SK-N-SH (cell line): Measurements from ENCODE around the gene GPR15. TPM values are rescaled to one million over a fixed set of nuclear protein-coding genes. Genes with fewer than 3 reads are reported as not detected.

Experiments
- CTCF ChIA-PET: fragments of 300-600, 350-600 bp; formaldehyde crosslinking; extraction: SDS; loops from one replicate; lab custom pipeline; 2021; lab: Yijun Ruan, JAX
- POLR2A ChIA-PET: fragments of 350-600 bp; sonication (Branson Sonifier 250); formaldehyde crosslinking; extraction: SDS; loops from one replicate; lab custom pipeline; 2020; ENCODE audit warnings: antibody characterized with exemption, inconsistent platforms; lab: Yijun Ruan, JAX
- DNase-seq: peaks from one replicate; pipeline ENCODE4 v3.0.0; 2012
- H2AFZ ChIP-seq: fragments of 200-600 bp; sonication (generic); 2 replicates; pipeline ENCODE4 v1.8.1; 2016; ENCODE audit warnings: antibody characterized with exemption, mild to moderate bottlenecking, low read depth
- H3F3A ChIP-seq: fragments of 200-600 bp; sonication (generic); replicated peaks from 2 replicates; pipeline ENCODE3; 2016; ENCODE audit warnings: antibody characterized with exemption, mild to moderate bottlenecking; ENCODE audit not compliant: insufficient read depth
- H3K27ac ChIP-seq, 2 experiments: fragments of 200-500 bp in 1 of 2; fragments of 200-600 bp in 1 of 2; sonication (Bioruptor generic) in 1 of 2; sonication (generic), shearing (Covaris generic) in 1 of 2; 2 replicates each; pipeline versions ENCODE4 v1.5.1 to v1.6.1; 2014 to 2016; ENCODE audit warnings: low read depth in 2 of 2, inconsistent platforms in 1 of 2, low read length in 1 of 2, mild to moderate bottlenecking in 1 of 2, mixed read lengths in 1 of 2
- H3K27me3 ChIP-seq: fragments of 200-600 bp; sonication (generic), shearing (Covaris generic); 2 replicates; pipeline ENCODE4 v1.6.1; 2016; ENCODE audit warnings: mixed run types; ENCODE audit not compliant: insufficient read depth
- H3K36me3 ChIP-seq, 2 experiments: fragments of 200-500 bp in 1 of 2; fragments of 200-600 bp in 1 of 2; sonication (Bioruptor generic) in 1 of 2; sonication (generic) in 1 of 2; replicated peaks in 1 of 2; 2 replicates each; pipeline versions ENCODE3 to v1.5.1; 2014 to 2016; ENCODE audit warnings: low read length in 1 of 2, mild to moderate bottlenecking in 1 of 2; ENCODE audit not compliant: insufficient read depth in 2 of 2, control insufficient read depth in 1 of 2
- H3K4me1 ChIP-seq, 2 experiments: fragments of 200-500 bp in 1 of 2; fragments of 200-600 bp in 1 of 2; sonication (Bioruptor generic) in 1 of 2; sonication (generic), shearing (Covaris generic) in 1 of 2; 2 replicates each; pipeline versions ENCODE4 v1.5.1 to v1.6.1; 2014 to 2016; ENCODE audit warnings: low read depth in 1 of 2, low read length in 1 of 2, mixed run types in 1 of 2; ENCODE audit not compliant: insufficient read depth in 2 of 2, control insufficient read depth in 1 of 2
- H3K4me2 ChIP-seq: fragments of 200-600 bp; sonication (generic), shearing (Covaris generic); 2 replicates; pipeline ENCODE4 v1.6.1; 2017; ENCODE audit warnings: mixed run types
- H3K4me3 ChIP-seq, 2 experiments: fragments of 200-500 bp in 1 of 2; fragments of 200-600 bp in 1 of 2; sonication (Bioruptor generic) in 1 of 2; sonication (generic), shearing (Covaris generic) in 1 of 2; 2 replicates each; pipeline versions ENCODE4 v1.5.1 to v1.8.1; 2014 to 2016; ENCODE audit warnings: low read depth in 2 of 2, inconsistent platforms in 1 of 2, low read length in 1 of 2, mild to moderate bottlenecking in 1 of 2, mixed read lengths in 1 of 2, moderate library complexity in 1 of 2
- H3K79me2 ChIP-seq: fragments of 200-600 bp; sonication (generic); 2 replicates; pipeline ENCODE4 v1.8.1; 2017; ENCODE audit warnings: mild to moderate bottlenecking; ENCODE audit not compliant: insufficient read depth
- H3K9ac ChIP-seq: fragments of 200-600 bp; sonication (generic); 2 replicates; pipeline ENCODE4 v1.6.1; 2017; ENCODE audit warnings: mixed run types
- H3K9me2 ChIP-seq: fragments of 200-600 bp; sonication (generic); 2 replicates; pipeline ENCODE4 v1.6.1; 2017; ENCODE audit warnings: mixed run types
- H3K9me3 ChIP-seq: fragments of 200-600 bp; sonication (generic); 2 replicates; pipeline ENCODE4 v1.6.1; 2017; ENCODE audit warnings: mixed run types, mild to moderate bottlenecking, moderate library complexity
- H4K20me1 ChIP-seq: fragments of 200-600 bp; sonication (generic); 2 replicates; pipeline ENCODE4 v1.6.1; 2017; ENCODE audit warnings: mild to moderate bottlenecking, mixed run types; ENCODE audit not compliant: insufficient read depth
- CHD2 ChIP-seq: fragments of 150-350 bp; IDR thresholded peaks from 2 replicates; pipeline ENCODE4 v1.6.1; 2018; ENCODE audit warnings: low read length; ENCODE audit not compliant: partially characterized antibody
- ELF1 ChIP-seq: IDR thresholded peaks from 2 replicates; pipeline ENCODE4 v1.4.0; 2012
- EP300 ChIP-seq, 2 experiments: IDR thresholded peaks; 2 replicates each; pipeline versions ENCODE4 v1.4.0 to v1.6.1; 2012; ENCODE audit warnings: borderline replicate concordance in 1 of 2, low read depth in 1 of 2, low read length in 1 of 2
- FOSL2 ChIP-seq: IDR thresholded peaks from 2 replicates; pipeline ENCODE4 v1.4.0; 2012; ENCODE audit warnings: low read depth, mild to moderate bottlenecking, moderate library complexity, borderline replicate concordance
- FOXM1 ChIP-seq: IDR thresholded peaks from 2 replicates; pipeline ENCODE4 v1.4.0; 2012; ENCODE audit warnings: low read depth, mild to moderate bottlenecking
- GABPA ChIP-seq: IDR thresholded peaks from 2 replicates; pipeline ENCODE4 v1.4.0; 2012; ENCODE audit warnings: low read depth, mild to moderate bottlenecking
- MAX ChIP-seq: IDR thresholded peaks from 2 replicates; pipeline ENCODE4 v1.4.0; 2012; ENCODE audit warnings: low read depth
- MEF2A ChIP-seq: IDR thresholded peaks from 2 replicates; pipeline ENCODE4 v1.4.0; 2012; ENCODE audit warnings: low read depth, borderline replicate concordance
- MXI1 ChIP-seq: IDR thresholded peaks from 2 replicates; pipeline ENCODE4 v1.6.1; 2012; ENCODE audit warnings: mild to moderate bottlenecking, low read depth, low read length, improper control_type of control experiment
- NRF1 ChIP-seq: IDR thresholded peaks from 2 replicates; pipeline ENCODE4 v1.6.1; 2012; ENCODE audit warnings: low read depth, mild to moderate bottlenecking, low read length
- PBX3 ChIP-seq: IDR thresholded peaks from 2 replicates; pipeline ENCODE4; 2012
- POLR2AphosphoS5 ChIP-seq: IDR thresholded peaks from 2 replicates; pipeline ENCODE4 v1.6.1; 2012; ENCODE audit warnings: low read depth, low read length
- RAD21 ChIP-seq: IDR thresholded peaks from 2 replicates; pipeline ENCODE4 v1.6.1; 2012; ENCODE audit warnings: mild to moderate bottlenecking, low read length
- SMC3 ChIP-seq: IDR thresholded peaks from 2 replicates; pipeline ENCODE4 v1.6.1; 2012; ENCODE audit warnings: low read depth, low read length, improper control_type of control experiment
- TCF12 ChIP-seq: IDR thresholded peaks from 2 replicates; pipeline ENCODE4 v1.4.0; 2012
- TEAD4 ChIP-seq: IDR thresholded peaks from 2 replicates; pipeline ENCODE4 v1.4.0; 2012; ENCODE audit warnings: mild to moderate bottlenecking, borderline replicate concordance; ENCODE audit not compliant: insufficient read depth
- USF2 ChIP-seq: fragments of 150-350 bp; IDR thresholded peaks from 2 replicates; pipeline ENCODE4 v1.6.1; 2017; ENCODE audit warnings: antibody characterized with exemption, low read length, low read depth, borderline replicate concordance
- WGBS: methylation state at CpG from one replicate; pipeline ENCODE4 v1.1.6; 2017; ENCODE audit warnings: low lambda C conversion rate; 5-methylcytosine and 5-hydroxymethylcytosine counted together
- polyA plus RNA-seq, 3 experiments: library from polyadenylated mRNA; depleted of rRNA; stranded (reverse); fragments of >200 nt; gene quantifications; 2 replicates each; pipeline ENCODE4 v1.2.3, GENCODE V29; 2012

GPR15 gene
- polyA plus RNA-seq, 1 of the 3 experiments (the other 2 are of a cell fraction) = not detected

- POLR2A ChIA-PET = no interaction called here
- no peak overlapping the region for H3K27ac ChIP-seq
- H4K20me1 ChIP-seq = no peaks in the 10 kb centered on the region
- H3K9me2 ChIP-seq = no peaks in the 10 kb centered on the region
- H3F3A ChIP-seq = no peaks in the 10 kb centered on the region
- DNase-seq = no peak
- WGBS = 63% methylated on average over 4 of the region's 4 CpGs
- H3K4me2 ChIP-seq = no peak overlapping the region
- H3K9ac ChIP-seq = no peak overlapping the region
- 0 out of 2 replicates have a peak, but pooled peaks cover 5% of the 10 kb centered on the region for H3K27me3 ChIP-seq
- H3K4me3 ChIP-seq = no peak overlapping the region
- no peaks in the 10 kb centered on the region for H3K79me2 ChIP-seq
- no peak overlapping the region for H2AFZ ChIP-seq
- no peak for TF ChIP-seq MXI1
- no peak for TF ChIP-seq NRF1
- no peak for TF ChIP-seq POLR2AphosphoS5
- TF ChIP-seq ELF1 = no peak
- no peak for TF ChIP-seq RAD21
- TF ChIP-seq SMC3 = no peak
- TF ChIP-seq EP300 (IDR thresholded peaks at IDR 0.05; ENCODE audit: borderline replicate concordance in 1 of 2, low read depth in 1 of 2, low read length in 1 of 2) = no peak
- TF ChIP-seq TCF12 = no peak
- no peak for TF ChIP-seq MAX
- TF ChIP-seq FOSL2 = no peak
- no peaks in the 10 kb centered on the region for H3K36me3 ChIP-seq
- no peaks in the 10 kb centered on the region for H3K9me3 ChIP-seq
- CTCF ChIA-PET = no interaction called here
- no peaks in the 10 kb centered on the region; a peak in 1 of 4 replicates for H3K4me1 ChIP-seq
These were observed 27.2 kb upstream of the GPR15 start for GRCh38 chr3:98504539-98504938.

- DNase-seq = no peak
- Histone ChIP-seq H3K79me2 (no peaks in the 10 kb centered on the region), H3K9me2 (no peaks in the 10 kb centered on the region), H3K27ac (no peak overlapping the region), H3K9me3 (no peaks in the 10 kb centered on the region), H2AFZ (no peak overlapping the region), H4K20me1 (no peaks in the 10 kb centered on the region), H3K27me3 (no peaks in the 10 kb centered on the region), H3F3A (no peaks in the 10 kb centered on the region), H3K4me3 (no peak overlapping the region), H3K4me1 (no peaks in the 10 kb centered on the region; a peak in 1 of 4 replicates), H3K36me3 (peaks cover 0 to 4% of the 10 kb centered on the region in 2 experiments), H3K9ac (no peak overlapping the region), H3K4me2 (no peak overlapping the region)
- CTCF ChIA-PET = no interaction called here
- 90% methylated on average over 2 of the region's 2 CpGs for WGBS
- POLR2A ChIA-PET = no interaction called here
- TF ChIP-seq MAX (no peak), NRF1 (no peak), EP300 (IDR thresholded peaks at IDR 0.05; ENCODE audit: borderline replicate concordance in 1 of 2, low read depth in 1 of 2, low read length in 1 of 2) (no peak), MEF2A (no peak), FOSL2 (no peak), USF2 (no peak), FOXM1 (no peak), TEAD4 (no peak), PBX3 (no peak), SMC3 (no peak), GABPA (no peak), POLR2AphosphoS5 (no peak), RAD21 (no peak), CHD2 (no peak)
These were observed 23.2 kb upstream of the GPR15 start for GRCh38 chr3:98508582-98508981.
